Activated naive CD8-positive, alpha-beta T cell treated with anti-CD3 and anti-CD28 coated beads, Interleukin-2, amount 50 U/mL, for 16 hours (primary cell): Measurements from ENCODE around the gene MAGI1.
"Not testable (repeated sequence)": the region's sequence is repeated elsewhere in the genome, so short reads cannot be mapped to it uniquely, and the experiment has no call there.

Experiments
- DNase-seq: peaks from one replicate; pipeline ENCODE4 v3.0.0-alpha.2; 2020; ENCODE audit warnings: low read depth, low spot score

The MAGI1 gene

GRCh38 chr3:65758438-65758837 is 280.3 kb downstream of the MAGI1 start:
- DNase-seq = no peak

GRCh38 chr3:65752636-65753035 is 286.1 kb downstream of the MAGI1 start:
- no peak for DNase-seq

- no peak for DNase-seq
Measured at GRCh38 chr3:65751123-65751700, 287.5 kb downstream of the MAGI1 start.

GRCh38 chr3:65749066-65749465 is 289.7 kb downstream of the MAGI1 start:
- DNase-seq = no peak

- DNase-seq = no peak
Measured at GRCh38 chr3:65748326-65748725, 290.4 kb downstream of the MAGI1 start.

GRCh38 chr3:65746848-65747247 is 291.9 kb downstream of the MAGI1 start:
- no peak for DNase-seq

- no peak for DNase-seq
Measured at GRCh38 chr3:65745306-65745705, 293.4 kb downstream of the MAGI1 start.

GRCh38 chr3:65742914-65743313 is 295.8 kb downstream of the MAGI1 start:
- DNase-seq = no peak

- DNase-seq = no peak
Measured at GRCh38 chr3:65741540-65741939, 297.2 kb downstream of the MAGI1 start.

- DNase-seq = no peak
Measured at GRCh38 chr3:65739901-65740541, 298.7 kb downstream of the MAGI1 start.

- no peak for DNase-seq
Measured at GRCh38 chr3:65734792-65735191, 303.9 kb downstream of the MAGI1 start.

- DNase-seq = no peak
Measured at GRCh38 chr3:65734382-65734781, 304.3 kb downstream of the MAGI1 start.

GRCh38 chr3:65733459-65733858 is 305.3 kb downstream of the MAGI1 start:
- no peak for DNase-seq

- no peak for DNase-seq
Measured at GRCh38 chr3:65732051-65732935, 306.4 kb downstream of the MAGI1 start.

- no peak for DNase-seq
Measured at GRCh38 chr3:65730449-65730848, 308.3 kb downstream of the MAGI1 start.

- DNase-seq = no peak
Measured at GRCh38 chr3:65729973-65730372, 308.7 kb downstream of the MAGI1 start.

- DNase-seq = no peak
Measured at GRCh38 chr3:65729555-65729954, 309.2 kb downstream of the MAGI1 start.

GRCh38 chr3:65728138-65728537 is 310.6 kb downstream of the MAGI1 start:
- no peak for DNase-seq

GRCh38 chr3:65723985-65724384 is 314.7 kb downstream of the MAGI1 start:
- no peak for DNase-seq

- no peak for DNase-seq
Measured at GRCh38 chr3:65723011-65723410, 315.7 kb downstream of the MAGI1 start.

GRCh38 chr3:65720989-65721737 is 317.6 kb downstream of the MAGI1 start:
- no peak for DNase-seq

GRCh38 chr3:65719639-65720038 is 319.1 kb downstream of the MAGI1 start:
- DNase-seq = not testable (repeated sequence)
